HFF-Myc (cell line): ENCODE measurements around the gene ZNF569.
"Not testable (repeated sequence)": the region's sequence is repeated elsewhere in the genome, so short reads cannot be mapped to it uniquely, and the experiment has no call there.

Experiments
- DNase-seq: peaks from one replicate; pipeline ENCODE4 v3.0.0-alpha.2; 2011; ENCODE audit warnings: low read depth; ENCODE audit errors: extremely low read depth
- H3K4me3 ChIP-seq: replicated peaks from 2 replicates; pipeline ENCODE4 v1.5.1; 2011; ENCODE audit warnings: low read depth, mild to moderate bottlenecking, control low read depth, low read length
- TF ChIP-seq, protein P1 (sequence below): IDR thresholded peaks from 2 replicates; pipeline ENCODE4 v1.5.1; 2012; ENCODE audit warnings: mild to moderate bottlenecking, low read depth, low read length, control low read depth; ENCODE audit errors: missing control alignments

The ZNF569 gene

DNA sequence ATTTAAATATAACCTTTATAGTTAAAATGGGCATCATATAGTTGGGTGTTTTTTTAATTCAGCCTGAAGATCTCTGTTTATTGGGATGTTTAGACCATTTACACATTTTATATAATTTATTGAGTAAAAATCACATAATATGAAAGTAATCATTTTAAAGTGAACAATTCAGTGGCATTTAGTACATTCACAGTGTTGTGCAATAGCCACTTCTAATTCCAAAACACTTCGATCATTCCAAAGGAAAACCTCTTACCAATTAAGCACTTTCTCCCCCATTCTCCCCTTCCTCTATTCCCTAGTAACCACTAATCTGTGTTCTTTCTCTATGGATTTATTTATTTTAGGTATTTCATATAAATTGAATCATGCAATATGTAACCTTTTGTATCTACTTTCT, 66.2 kb downstream of the ZNF569 start:
- no peak for DNase-seq
- H3K4me3 ChIP-seq: no peak overlapping the region
- TF ChIP-seq, protein P1, sequence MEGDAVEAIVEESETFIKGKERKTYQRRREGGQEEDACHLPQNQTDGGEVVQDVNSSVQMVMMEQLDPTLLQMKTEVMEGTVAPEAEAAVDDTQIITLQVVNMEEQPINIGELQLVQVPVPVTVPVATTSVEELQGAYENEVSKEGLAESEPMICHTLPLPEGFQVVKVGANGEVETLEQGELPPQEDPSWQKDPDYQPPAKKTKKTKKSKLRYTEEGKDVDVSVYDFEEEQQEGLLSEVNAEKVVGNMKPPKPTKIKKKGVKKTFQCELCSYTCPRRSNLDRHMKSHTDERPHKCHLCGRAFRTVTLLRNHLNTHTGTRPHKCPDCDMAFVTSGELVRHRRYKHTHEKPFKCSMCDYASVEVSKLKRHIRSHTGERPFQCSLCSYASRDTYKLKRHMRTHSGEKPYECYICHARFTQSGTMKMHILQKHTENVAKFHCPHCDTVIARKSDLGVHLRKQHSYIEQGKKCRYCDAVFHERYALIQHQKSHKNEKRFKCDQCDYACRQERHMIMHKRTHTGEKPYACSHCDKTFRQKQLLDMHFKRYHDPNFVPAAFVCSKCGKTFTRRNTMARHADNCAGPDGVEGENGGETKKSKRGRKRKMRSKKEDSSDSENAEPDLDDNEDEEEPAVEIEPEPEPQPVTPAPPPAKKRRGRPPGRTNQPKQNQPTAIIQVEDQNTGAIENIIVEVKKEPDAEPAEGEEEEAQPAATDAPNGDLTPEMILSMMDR: no peak

DNA sequence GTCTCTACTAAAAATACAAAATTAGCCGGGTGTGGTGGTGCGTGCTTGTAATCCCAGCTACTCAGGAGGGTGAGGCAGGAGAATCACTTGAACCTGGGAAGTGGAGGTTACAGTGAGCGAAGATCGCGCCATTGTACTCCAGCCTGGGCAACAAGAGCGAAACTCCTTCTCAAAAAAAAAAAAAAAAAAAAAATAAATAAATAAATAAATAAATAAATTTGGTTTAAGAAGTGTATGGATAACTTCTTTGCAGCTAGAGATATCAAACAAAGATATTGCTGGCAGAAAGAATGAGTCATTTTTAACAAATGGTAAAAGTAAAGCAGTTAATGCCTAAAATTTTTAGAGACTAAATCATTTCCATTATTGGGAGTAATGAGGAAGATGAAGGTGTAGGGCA, 75.8 kb downstream of the ZNF569 start:
- not testable (repeated sequence) for H3K4me3 ChIP-seq, DNase-seq

DNA sequence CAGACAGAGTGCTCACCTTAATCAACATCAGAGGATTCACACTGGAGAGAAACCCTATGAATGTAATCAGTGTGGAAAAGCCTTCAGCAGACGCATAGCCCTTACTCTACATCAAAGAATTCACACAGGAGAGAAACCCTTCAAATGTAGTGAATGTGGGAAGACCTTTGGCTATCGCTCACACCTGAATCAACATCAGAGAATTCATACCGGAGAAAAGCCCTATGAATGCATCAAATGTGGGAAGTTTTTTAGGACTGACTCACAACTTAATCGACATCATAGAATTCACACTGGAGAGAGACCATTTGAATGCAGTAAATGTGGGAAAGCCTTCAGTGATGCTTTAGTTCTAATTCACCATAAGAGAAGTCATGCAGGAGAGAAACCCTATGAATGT, 78.0 kb downstream of the ZNF569 start:
- DNase-seq: no peak
- TF ChIP-seq, protein P1: no peak
- no peak overlapping the region for H3K4me3 ChIP-seq

DNA sequence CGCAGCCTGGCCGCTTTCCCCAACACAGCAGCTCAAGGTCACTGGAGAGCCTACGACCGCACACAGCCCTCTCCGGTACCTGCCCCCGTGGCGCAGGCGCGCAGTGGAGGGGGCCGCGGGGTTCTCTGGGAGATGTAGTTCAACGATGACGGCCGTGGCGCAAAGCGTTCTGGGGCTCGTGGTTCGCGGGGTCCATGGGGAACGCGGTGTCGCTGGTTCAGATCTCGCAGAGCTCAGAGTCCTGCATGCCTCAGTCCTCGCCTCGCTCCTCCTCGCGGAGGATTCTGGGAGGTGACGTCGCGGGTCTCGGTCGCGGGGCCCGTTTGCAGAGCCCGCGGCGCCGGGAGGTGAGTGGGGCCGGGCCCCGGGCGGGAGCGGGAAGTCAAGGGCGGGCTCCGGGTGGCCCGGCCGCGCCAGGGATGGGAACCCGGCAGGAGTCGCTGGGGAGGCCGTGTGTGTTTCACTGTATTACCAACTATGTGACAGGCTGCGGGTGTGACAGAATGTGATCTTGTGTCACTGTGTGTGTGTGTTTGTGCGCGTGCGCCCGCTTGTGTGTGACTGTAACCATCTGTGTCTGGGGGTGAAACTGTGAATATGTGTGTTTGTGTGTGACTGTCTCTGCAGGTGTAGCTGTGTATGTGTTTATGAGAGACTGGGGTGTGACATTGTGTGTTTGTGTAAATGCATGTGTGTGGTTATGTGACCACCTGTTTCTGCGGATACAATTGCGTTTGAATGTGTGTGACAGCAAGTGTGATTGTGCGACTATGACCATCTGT, 96.2 kb downstream of the ZNF569 start, which contains the start of gene ZNF527:
Gene ZNF527 (plus strand): TSS at position 220 of the 782 bp plus-strand sequence. CDS start 3,100 bp downstream, outside the sequence.
- TF ChIP-seq, protein P1: no peak

DNA sequence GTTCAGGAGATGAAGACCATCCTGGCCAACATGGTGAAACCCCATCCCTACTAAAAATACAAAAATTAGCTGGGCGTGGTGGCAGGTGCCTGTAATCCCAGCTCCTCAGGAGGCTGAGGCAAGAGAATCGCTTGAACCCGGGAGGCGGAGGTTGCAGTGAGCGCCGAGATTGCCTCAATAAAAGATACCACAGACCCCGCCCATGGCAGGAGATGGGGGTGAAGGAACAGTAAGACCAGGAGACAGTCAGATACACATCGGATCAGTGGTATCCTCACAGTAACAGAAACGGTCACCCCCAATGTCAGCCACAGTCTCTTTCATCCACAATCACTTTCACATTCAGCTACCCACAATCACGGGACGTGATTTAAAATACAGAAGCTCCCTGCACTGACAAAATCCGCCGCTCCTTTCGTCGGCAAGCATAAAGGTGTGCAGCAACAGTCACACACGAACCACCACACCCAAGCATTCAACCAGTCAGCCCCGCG, 96.8 kb downstream of the ZNF569 start:
- H3K4me3 ChIP-seq: peak overlapping the region; percentile 71
- DNase-seq: not testable (repeated sequence)

More for the DNA sequence above, 96.2 kb downstream of the ZNF569 start, which contains the start of gene ZNF527:
- H3K4me3 ChIP-seq: peak within 1 kb of the TSS; percentile 71
- DNase-seq: peak; percentile 89

DNA sequence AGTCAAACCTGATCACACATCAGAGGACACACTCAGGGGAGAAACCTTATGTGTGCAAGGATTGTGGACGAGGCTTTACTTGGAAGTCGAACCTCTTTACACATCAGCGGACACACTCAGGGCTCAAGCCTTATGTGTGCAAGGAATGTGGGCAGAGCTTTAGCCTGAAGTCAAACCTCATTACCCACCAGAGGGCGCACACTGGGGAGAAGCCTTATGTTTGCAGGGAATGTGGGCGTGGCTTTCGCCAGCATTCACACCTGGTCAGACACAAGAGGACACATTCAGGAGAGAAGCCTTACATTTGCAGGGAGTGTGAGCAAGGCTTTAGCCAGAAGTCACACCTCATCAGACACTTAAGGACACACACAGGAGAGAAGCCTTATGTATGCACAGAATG, 104.5 kb downstream of the ZNF569 start:
- TF ChIP-seq, protein P1: peak; percentile 3
- no peak overlapping the region for H3K4me3 ChIP-seq
- no peak for DNase-seq

DNA sequence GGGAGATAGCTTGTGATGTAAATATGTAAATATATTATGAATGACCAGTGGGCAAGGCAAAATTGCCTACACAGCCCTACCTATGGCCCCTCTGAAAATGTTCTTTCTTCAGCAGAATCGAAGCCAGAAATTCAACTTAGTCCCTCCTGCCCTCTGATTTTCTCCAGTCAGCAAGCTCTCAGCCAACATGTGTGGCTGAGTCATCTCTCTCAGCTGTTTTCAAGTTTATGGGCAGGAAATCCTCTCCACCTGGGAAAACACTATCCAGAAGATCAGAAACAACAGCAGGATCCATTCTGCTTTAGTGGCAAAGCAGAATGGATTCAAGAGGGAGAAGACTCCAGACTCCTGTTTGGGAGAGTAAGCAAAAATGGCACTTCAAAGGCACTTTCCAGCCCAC, 105.2 kb downstream of the ZNF569 start:
- TF ChIP-seq, protein P1: no peak
- no peak for DNase-seq
- H3K4me3 ChIP-seq: no peak overlapping the region
